Liver (tissue), 9 donors: ENCODE measurements around the gene FOXC2. TPM values are rescaled to one million over a fixed set of nuclear protein-coding genes. Genes with fewer than 3 reads are reported as not detected.
A peak's percentile ranks its signal among the peaks of the same experiment; 100 is the strongest.

Experiments used
- DNase-seq: peaks from one replicate; pipeline ENCODE4 v3.0.0-alpha.2; 2017; ENCODE audit warnings: low spot score
- H3K27ac ChIP-seq, 2 donors: one replicate each; pipeline ENCODE4 v1.7.0; 2013; ENCODE audit warnings: inconsistent platforms in 2 of 2, low read length in 2 of 2, control low read depth in 1 of 2, low read depth in 1 of 2, mild to moderate bottlenecking in 1 of 2
- H3K27me3 ChIP-seq, 4 donors: one replicate each; pipeline versions ENCODE4 v1.6.1 to v1.7.0; 2013; ENCODE audit warnings: low read length in 3 of 4, inconsistent platforms in 1 of 4, mild to moderate bottlenecking in 1 of 4, moderate library complexity in 1 of 4; ENCODE audit not compliant: control insufficient read depth in 4 of 4, insufficient read depth in 4 of 4
- H3K36me3 ChIP-seq, 4 donors: one replicate each; pipeline versions ENCODE4 v1.6.1 to v1.7.0; 2013; ENCODE audit warnings: low read length in 3 of 4, mild to moderate bottlenecking in 3 of 4, low read depth in 1 of 4, moderate library complexity in 1 of 4; ENCODE audit not compliant: control insufficient read depth in 4 of 4, insufficient read depth in 3 of 4
- H3K4me1 ChIP-seq, 4 donors: one replicate each; pipeline versions ENCODE4 v1.6.1 to v1.7.0; 2013; ENCODE audit warnings: low read length in 3 of 4, mild to moderate bottlenecking in 3 of 4, moderate library complexity in 1 of 4; ENCODE audit not compliant: control insufficient read depth in 4 of 4, insufficient read depth in 4 of 4
- H3K4me3 ChIP-seq, 3 donors: one replicate each; pipeline versions ENCODE4 v1.6.1 to v1.7.0; 2013; ENCODE audit warnings: low read length in 3 of 3, control low read depth in 1 of 3, low read depth in 1 of 3, mild to moderate bottlenecking in 1 of 3
- H3K9ac ChIP-seq, 2 donors: one replicate each; pipeline ENCODE4 v1.7.0; 2013; ENCODE audit warnings: low read length in 2 of 2, mild to moderate bottlenecking in 2 of 2, moderate library complexity in 2 of 2, control low read depth in 1 of 2, low read depth in 1 of 2
- H3K9me3 ChIP-seq, 4 donors: one replicate each; pipeline versions ENCODE4 v1.6.1 to v1.7.0; 2013; ENCODE audit warnings: low read length in 3 of 4; ENCODE audit not compliant: control insufficient read depth in 4 of 4
- EGR1 ChIP-seq, 2 donors: IDR thresholded peaks; 2 replicates each; pipeline ENCODE4 v1.6.1; 2016 to 2018; ENCODE audit warnings: antibody characterized with exemption in 2 of 2, low read depth in 2 of 2
- FOXA1 ChIP-seq: IDR thresholded peaks from 2 replicates; pipeline ENCODE4 v1.6.1; 2016; ENCODE audit warnings: antibody characterized with exemption
- FOXA2 ChIP-seq: IDR thresholded peaks from 2 replicates; pipeline ENCODE4 v1.6.1; 2016; ENCODE audit warnings: antibody characterized with exemption
- GABPA ChIP-seq, 2 donors: IDR thresholded peaks in 1 of 2; conservative IDR thresholded peaks in 1 of 2; 2 replicates each; pipeline ENCODE4 v1.6.1; 2016; ENCODE audit warnings: antibody characterized with exemption in 2 of 2, mild to moderate bottlenecking in 1 of 2, moderate library complexity in 1 of 2
- HNF4A ChIP-seq, 2 donors: conservative IDR thresholded peaks; 2 replicates each; pipeline ENCODE4 v1.6.1; 2016; ENCODE audit warnings: antibody characterized with exemption in 2 of 2, mild to moderate bottlenecking in 2 of 2
- HNF4G ChIP-seq: IDR thresholded peaks from 2 replicates; pipeline ENCODE4 v1.6.1; 2016; ENCODE audit warnings: antibody characterized with exemption
- JUND ChIP-seq, 2 donors: IDR thresholded peaks; 2 replicates each; pipeline ENCODE4 v1.6.1; 2016; ENCODE audit warnings: antibody characterized with exemption in 2 of 2
- NR2F2 ChIP-seq: IDR thresholded peaks from 2 replicates; pipeline ENCODE4 v1.6.1; 2016; ENCODE audit warnings: antibody characterized with exemption
- RAD21 ChIP-seq, 2 donors: IDR thresholded peaks; 2 replicates each; pipeline ENCODE4 v1.6.1; 2016; ENCODE audit warnings: antibody characterized with exemption in 2 of 2, mild to moderate bottlenecking in 2 of 2
- RXRA ChIP-seq, 2 donors: IDR thresholded peaks; 2 replicates each; pipeline ENCODE4 v1.6.1; 2017 to 2018; ENCODE audit warnings: antibody characterized with exemption in 2 of 2, mild to moderate bottlenecking in 1 of 2
- SP1 ChIP-seq: IDR thresholded peaks from 2 replicates; pipeline ENCODE4 v1.6.1; 2018; ENCODE audit warnings: antibody characterized with exemption, mild to moderate bottlenecking
- TAF1 ChIP-seq: conservative IDR thresholded peaks from 2 replicates; pipeline ENCODE4 v1.6.1; 2016; ENCODE audit warnings: antibody characterized with exemption, mild to moderate bottlenecking
- YY1 ChIP-seq: IDR thresholded peaks from 2 replicates; pipeline ENCODE4 v1.6.1; 2016; ENCODE audit warnings: antibody characterized with exemption, mild to moderate bottlenecking
- WGBS: extraction: QIAGEN DNeasy Blood & Tissue Kit; methylation state at CpG from one replicate; pipeline ENCODE4 v1.1.7; 2013; 5-methylcytosine and 5-hydroxymethylcytosine counted together
- polyA plus RNA-seq, 2 donors: library from polyadenylated mRNA; stranded (reverse) in 1 of 2; unstranded in 1 of 2; fragments of 200-250 nt in 1 of 2; fragments of >200 nt in 1 of 2; fragmentation: Nextera tagmentation in 1 of 2; extraction: Ambion mirVana in 1 of 2; gene quantifications; one replicate each; pipeline versions ENCODE4 v1.2.1 to v1.2.3, GENCODE V29; 2013 to 2015
- total RNA-seq, 2 donors: library from RNA; depleted of rRNA; stranded (reverse); fragments of >200 nt; gene quantifications; one replicate each; pipeline ENCODE4 v1.2.3, GENCODE V29; 2014
- TF ChIP-seq, protein P1 (sequence below): fragments of 150-350 bp; IDR thresholded peaks from 2 replicates; pipeline ENCODE4 v1.5.1; 2017; ENCODE audit warnings: improper control_type of control experiment, low read depth, low read length; ENCODE audit not compliant: missing input control
- TF ChIP-seq, protein P2 (sequence below): IDR thresholded peaks from 2 replicates; pipeline ENCODE4 v1.6.1; 2016; ENCODE audit warnings: antibody characterized with exemption
- TF ChIP-seq, protein P3 (sequence below): IDR thresholded peaks from 2 replicates; pipeline ENCODE4 v1.6.1; 2016; ENCODE audit warnings: antibody characterized with exemption
- TF ChIP-seq, protein P4 (sequence below): IDR thresholded peaks from 2 replicates; pipeline ENCODE4 v1.6.1; 2016; ENCODE audit warnings: antibody characterized with exemption, mild to moderate bottlenecking
- TF ChIP-seq, protein P5 (sequence below): IDR thresholded peaks from 2 replicates; pipeline ENCODE4 v1.6.1; 2016; ENCODE audit warnings: antibody characterized with exemption
- donor health status: healthy.
- donor health status: healthy.
- donor health status: healthy.
- donor health status: healthy.
- donor health status: healthy.

Gene FOXC2
- total and polyA plus RNA-seq, 4 donors = 0.03 to 0.09 (median 0.08) TPM; not detected in 1

DNA sequence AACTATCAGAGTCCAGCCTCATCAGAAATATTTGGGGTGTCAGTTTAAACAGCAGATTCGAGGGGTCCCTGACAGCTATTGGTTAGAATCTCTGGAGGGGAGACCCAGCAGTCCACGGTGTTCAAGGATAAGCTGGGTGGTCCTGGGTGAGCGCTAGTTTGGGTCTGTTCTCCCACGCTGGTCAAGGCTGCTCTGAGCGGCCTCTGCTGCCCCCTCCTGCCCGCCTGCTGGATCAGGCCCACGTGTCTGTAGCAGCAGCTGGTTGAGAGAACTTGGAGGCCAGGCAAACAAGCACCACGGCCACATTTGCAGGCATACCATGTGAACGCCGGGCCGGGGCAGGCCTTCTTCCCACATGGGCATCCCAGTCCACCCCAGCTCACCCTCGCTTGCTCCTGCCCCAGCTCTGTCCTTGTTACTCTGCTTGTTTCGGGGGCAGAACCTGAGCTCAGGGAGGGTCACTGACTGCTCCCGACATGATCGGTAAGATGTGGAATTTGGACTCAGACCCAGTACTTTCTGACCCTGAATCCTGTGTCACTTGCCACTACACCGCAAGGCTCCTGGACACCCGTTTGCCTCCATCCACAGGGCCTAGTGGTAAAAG is 48.9 kb upstream of the FOXC2 start:
- no peak overlapping the region for H3K27ac ChIP-seq
- H3K4me3 ChIP-seq = no peak overlapping the region
- TF ChIP-seq RAD21 (IDR thresholded peaks at IDR 0.05) = peak; percentile 76 to 83
- TF ChIP-seq, protein P1, sequence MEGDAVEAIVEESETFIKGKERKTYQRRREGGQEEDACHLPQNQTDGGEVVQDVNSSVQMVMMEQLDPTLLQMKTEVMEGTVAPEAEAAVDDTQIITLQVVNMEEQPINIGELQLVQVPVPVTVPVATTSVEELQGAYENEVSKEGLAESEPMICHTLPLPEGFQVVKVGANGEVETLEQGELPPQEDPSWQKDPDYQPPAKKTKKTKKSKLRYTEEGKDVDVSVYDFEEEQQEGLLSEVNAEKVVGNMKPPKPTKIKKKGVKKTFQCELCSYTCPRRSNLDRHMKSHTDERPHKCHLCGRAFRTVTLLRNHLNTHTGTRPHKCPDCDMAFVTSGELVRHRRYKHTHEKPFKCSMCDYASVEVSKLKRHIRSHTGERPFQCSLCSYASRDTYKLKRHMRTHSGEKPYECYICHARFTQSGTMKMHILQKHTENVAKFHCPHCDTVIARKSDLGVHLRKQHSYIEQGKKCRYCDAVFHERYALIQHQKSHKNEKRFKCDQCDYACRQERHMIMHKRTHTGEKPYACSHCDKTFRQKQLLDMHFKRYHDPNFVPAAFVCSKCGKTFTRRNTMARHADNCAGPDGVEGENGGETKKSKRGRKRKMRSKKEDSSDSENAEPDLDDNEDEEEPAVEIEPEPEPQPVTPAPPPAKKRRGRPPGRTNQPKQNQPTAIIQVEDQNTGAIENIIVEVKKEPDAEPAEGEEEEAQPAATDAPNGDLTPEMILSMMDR = peak; percentile 63
- TF ChIP-seq FOXA1 = no peak
- peak; percentile 66 for DNase-seq
- WGBS = 11% methylated on average over 17 of the region's 17 CpGs
- no peaks in the 10 kb centered on the region for H3K9me3 ChIP-seq
- peaks cover 5 to 26% (median 21%) of the 10 kb centered on the region in 4 donors for H3K27me3 ChIP-seq
- no peaks in the 10 kb centered on the region for H3K36me3 ChIP-seq
- H3K9ac ChIP-seq = no peak overlapping the region
- H3K4me1 ChIP-seq = peaks cover 0 to 15% (median 0%) of the 10 kb centered on the region in 4 donors

DNA sequence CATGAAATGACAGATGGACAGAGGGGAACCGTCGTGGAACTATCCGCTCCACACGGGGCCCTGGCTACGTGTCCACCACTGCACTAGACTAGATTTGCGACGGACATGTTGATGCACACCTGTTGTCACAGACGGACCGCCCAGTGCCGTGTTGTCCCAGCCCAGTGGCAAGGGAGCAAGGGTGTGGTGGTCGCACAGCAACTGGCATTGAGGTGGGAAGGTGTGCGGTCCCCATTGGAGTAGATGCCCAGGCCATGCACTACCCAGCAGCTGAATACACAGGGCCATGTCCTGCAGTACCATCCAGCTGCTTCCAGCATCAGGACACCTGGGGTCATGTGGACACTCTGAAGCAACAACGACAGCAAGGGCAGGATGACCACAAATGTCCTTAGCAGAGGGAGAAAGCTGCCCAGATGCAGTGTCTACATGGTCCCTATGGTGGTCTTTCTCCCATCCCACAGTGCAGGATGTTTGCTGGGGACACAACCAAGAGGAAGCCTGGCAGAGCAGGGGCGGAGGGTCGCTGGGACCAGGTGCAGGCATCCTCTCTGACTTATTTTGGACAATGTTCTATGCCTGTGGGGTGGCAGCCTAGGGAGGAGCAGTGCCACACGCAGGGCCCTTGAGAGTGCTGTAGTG is 47.5 kb upstream of the FOXC2 start:
- Histone ChIP-seq H3K27ac (no peak overlapping the region), H3K36me3 (no peaks in the 10 kb centered on the region), H3K27me3 (peaks cover 2 to 25% (median 16%) of the 10 kb centered on the region in 4 donors), H3K9ac (no peak overlapping the region), H3K9me3 (no peaks in the 10 kb centered on the region), H3K4me3 (no peak overlapping the region), H3K4me1 (peaks cover 0 to 15% (median 0%) of the 10 kb centered on the region in 4 donors)
- TF ChIP-seq FOXA1 = no peak
- no peak for TF ChIP-seq NR2F2
- TF ChIP-seq, protein P1 = no peak
- TF ChIP-seq HNF4G = no peak
- no peak for TF ChIP-seq SP1
- no peak for TF ChIP-seq GABPA (IDR thresholded peaks at IDR 0.05 in 1 of 2, conservative IDR thresholded peaks at IDR 0.05 in 1 of 2)
- TF ChIP-seq HNF4A (conservative IDR thresholded peaks at IDR 0.05) = no peak
- no peak for TF ChIP-seq RXRA (IDR thresholded peaks at IDR 0.05)
- TF ChIP-seq, protein P2, sequence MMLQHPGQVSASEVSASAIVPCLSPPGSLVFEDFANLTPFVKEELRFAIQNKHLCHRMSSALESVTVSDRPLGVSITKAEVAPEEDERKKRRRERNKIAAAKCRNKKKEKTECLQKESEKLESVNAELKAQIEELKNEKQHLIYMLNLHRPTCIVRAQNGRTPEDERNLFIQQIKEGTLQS = no peak
- TF ChIP-seq, protein P3, sequence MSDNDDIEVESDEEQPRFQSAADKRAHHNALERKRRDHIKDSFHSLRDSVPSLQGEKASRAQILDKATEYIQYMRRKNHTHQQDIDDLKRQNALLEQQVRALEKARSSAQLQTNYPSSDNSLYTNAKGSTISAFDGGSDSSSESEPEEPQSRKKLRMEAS = no peak
- no peak for TF ChIP-seq YY1
- TF ChIP-seq FOXA2 = no peak
- TF ChIP-seq, protein P4, sequence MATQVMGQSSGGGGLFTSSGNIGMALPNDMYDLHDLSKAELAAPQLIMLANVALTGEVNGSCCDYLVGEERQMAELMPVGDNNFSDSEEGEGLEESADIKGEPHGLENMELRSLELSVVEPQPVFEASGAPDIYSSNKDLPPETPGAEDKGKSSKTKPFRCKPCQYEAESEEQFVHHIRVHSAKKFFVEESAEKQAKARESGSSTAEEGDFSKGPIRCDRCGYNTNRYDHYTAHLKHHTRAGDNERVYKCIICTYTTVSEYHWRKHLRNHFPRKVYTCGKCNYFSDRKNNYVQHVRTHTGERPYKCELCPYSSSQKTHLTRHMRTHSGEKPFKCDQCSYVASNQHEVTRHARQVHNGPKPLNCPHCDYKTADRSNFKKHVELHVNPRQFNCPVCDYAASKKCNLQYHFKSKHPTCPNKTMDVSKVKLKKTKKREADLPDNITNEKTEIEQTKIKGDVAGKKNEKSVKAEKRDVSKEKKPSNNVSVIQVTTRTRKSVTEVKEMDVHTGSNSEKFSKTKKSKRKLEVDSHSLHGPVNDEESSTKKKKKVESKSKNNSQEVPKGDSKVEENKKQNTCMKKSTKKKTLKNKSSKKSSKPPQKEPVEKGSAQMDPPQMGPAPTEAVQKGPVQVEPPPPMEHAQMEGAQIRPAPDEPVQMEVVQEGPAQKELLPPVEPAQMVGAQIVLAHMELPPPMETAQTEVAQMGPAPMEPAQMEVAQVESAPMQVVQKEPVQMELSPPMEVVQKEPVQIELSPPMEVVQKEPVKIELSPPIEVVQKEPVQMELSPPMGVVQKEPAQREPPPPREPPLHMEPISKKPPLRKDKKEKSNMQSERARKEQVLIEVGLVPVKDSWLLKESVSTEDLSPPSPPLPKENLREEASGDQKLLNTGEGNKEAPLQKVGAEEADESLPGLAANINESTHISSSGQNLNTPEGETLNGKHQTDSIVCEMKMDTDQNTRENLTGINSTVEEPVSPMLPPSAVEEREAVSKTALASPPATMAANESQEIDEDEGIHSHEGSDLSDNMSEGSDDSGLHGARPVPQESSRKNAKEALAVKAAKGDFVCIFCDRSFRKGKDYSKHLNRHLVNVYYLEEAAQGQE = no peak
- no peak for TF ChIP-seq TAF1
- TF ChIP-seq, protein P5, sequence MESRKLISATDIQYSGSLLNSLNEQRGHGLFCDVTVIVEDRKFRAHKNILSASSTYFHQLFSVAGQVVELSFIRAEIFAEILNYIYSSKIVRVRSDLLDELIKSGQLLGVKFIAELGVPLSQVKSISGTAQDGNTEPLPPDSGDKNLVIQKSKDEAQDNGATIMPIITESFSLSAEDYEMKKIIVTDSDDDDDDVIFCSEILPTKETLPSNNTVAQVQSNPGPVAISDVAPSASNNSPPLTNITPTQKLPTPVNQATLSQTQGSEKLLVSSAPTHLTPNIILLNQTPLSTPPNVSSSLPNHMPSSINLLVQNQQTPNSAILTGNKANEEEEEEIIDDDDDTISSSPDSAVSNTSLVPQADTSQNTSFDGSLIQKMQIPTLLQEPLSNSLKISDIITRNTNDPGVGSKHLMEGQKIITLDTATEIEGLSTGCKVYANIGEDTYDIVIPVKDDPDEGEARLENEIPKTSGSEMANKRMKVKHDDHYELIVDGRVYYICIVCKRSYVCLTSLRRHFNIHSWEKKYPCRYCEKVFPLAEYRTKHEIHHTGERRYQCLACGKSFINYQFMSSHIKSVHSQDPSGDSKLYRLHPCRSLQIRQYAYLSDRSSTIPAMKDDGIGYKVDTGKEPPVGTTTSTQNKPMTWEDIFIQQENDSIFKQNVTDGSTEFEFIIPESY = no peak
- TF ChIP-seq JUND (IDR thresholded peaks at IDR 0.05) = no peak
- TF ChIP-seq EGR1 (IDR thresholded peaks at IDR 0.05; ENCODE audit: low read depth in 2 of 2) = no peak
- DNase-seq = no peak
- 84% methylated on average over 16 of the region's 16 CpGs for WGBS
